GM18520 (cell line): ENCODE data around the gene AADACL4.

Experiments
- ATAC-seq: cut with Tn5 transposase; IDR thresholded peaks from one replicate; pipeline ENCODE4 v1.9.1; 2021; ENCODE audit not compliant: unreplicated experiment

AADACL4 gene

DNA sequence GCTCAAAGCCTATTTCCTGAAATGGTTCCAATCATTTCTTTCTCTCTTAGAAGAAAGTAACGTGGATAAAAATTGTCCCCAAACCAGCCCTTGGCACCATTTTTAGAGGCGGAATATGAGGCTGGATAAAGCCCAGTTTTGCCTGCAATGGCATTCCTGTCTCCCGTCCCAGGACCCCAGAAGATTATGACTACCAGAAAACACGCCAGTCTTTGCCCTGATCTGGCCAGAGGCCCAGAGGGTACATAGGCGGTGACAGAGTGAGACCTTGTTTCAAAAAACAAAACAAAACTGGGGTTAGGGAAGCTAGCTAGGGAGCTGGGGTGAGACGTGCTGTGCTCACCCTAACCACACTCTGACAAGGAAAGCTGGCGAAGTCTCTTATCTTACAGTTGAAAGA lies at the start of gene AADACL4:
TSS of gene AADACL4 (plus strand) at position 301 of the 400 bp plus-strand sequence. CDS start 462 bp downstream, outside the sequence.
- ATAC-seq: no peak

DNA sequence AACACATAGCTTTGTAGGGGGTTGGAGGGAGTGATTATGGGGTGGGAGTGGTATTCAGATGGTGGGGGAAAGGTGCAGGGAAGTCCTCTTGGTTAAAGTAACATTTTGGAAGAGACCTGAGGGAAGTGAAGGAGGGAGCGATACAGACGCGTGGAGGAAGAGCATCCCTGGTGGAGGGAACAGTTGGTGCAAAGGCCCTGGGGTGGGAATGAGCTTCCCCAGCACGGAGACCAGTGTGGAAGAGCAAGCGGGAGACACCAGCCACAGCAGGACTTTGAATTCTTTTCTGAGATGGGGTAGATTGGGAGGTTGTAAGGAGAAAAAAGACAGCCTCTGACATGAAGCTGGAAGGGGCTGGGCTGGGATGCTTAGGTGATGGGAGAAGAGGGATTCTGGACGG lies 49.4 kb upstream of the AADACL4 start:
- no peak for ATAC-seq

- ATAC-seq: no peak
These were observed 48.7 kb upstream of the AADACL4 start for GRCh38 chr1:12594966-12595756.

DNA sequence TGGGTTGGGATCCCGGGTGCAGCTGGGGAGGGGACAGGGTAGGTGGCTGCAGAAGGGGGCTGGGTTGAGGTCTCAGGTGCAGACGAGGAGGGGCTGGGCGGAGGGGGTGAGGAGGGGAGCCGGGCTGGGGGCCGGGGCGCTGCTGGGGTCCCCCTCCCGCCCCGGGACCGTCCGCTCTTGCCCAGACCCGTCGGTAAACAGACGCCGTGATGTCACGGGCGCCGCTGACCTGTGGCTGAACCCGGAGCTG lies 48.2 kb upstream of the AADACL4 start:
- ATAC-seq: no peak

- ATAC-seq: peak; percentile 70
These were observed 47.7 kb upstream of the AADACL4 start for GRCh38 chr1:12596007-12596821.

GRCh38 chr1:12597792-12598191 lies 46.1 kb upstream of the AADACL4 start:
- ATAC-seq: no peak

DNA sequence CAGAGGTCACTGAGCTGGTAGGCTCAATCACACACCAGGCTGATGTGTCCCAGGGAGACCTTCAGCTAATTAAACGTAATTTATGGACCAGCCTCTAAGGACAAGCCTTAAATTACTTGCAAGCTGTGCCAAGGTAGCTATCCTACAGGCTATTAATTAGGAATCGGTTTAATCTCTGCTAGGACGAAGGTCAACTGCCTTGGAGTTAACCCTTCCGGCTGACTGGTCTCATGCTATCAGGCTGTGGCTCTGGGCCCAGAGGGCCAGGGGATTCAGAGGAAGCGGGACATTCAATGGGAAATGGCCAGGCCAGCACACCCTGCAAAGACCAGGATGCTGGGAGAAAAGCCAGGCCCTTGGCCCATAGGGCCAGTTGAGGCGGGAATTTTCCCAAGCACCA lies 44.9 kb upstream of the AADACL4 start:
- ATAC-seq: no peak

GRCh38 chr1:12599657-12600056 lies 44.2 kb upstream of the AADACL4 start:
- ATAC-seq: no peak

DNA sequence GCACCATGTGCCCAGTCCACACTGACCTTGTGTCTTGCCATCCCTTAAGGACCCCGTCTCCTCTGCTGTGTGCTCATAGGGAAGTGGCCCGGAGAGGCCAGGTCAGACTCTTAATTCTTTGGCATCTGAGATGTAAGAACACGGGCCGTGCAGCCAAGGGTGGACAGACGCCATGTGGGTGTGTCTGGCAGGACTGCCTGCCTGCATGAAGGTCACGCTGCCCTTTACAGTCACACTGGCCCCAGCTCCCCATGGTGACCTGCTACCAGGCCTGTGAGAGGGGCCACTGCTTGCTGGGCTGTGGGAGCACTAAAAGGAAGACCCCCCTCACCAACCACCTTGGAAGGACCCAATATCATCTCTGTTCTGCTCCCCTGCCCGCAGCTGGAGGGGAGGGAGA lies 43.5 kb upstream of the AADACL4 start:
- no peak for ATAC-seq

DNA sequence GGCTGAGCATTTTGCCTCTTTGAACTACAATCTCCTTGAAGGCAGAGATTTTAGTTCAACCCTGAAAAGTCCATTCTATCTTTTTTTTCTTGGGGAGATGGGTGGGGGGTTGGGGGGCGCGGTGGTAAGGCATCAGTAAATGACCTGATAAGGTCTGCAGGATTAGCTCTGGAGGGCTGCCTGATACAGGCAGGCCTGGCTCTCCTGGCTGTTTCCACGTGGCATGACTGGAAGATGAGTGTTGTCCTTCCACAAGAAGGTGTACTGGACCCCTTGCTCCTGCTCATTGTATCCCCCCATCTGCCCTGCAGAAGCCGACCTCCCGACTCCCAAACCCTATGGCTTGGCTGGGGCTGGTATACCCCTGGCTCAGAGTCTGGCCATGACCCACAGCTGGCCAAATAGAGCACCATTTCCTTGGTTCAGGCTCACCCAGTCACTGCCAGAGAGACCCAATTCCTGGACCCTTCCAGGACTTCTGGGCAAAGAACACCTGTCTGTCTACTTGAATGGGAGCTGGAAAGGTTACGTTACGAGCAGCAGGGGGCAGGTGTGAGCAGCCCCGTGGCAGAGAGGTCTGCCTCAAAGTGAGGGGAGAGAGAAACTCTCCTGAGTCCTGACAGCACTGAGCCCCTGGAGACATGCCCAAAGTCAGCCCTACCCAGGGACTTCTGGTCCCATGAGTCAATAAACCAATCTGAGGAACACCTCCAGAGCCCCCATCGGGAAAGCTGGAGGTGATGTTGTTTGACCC lies 42.8 kb upstream of the AADACL4 start:
- no peak for ATAC-seq

- no peak for ATAC-seq
These were observed 41.9 kb upstream of the AADACL4 start for GRCh38 chr1:12601700-12602658.

GRCh38 chr1:12602659-12603024 lies 41.2 kb upstream of the AADACL4 start:
- ATAC-seq: no peak

DNA sequence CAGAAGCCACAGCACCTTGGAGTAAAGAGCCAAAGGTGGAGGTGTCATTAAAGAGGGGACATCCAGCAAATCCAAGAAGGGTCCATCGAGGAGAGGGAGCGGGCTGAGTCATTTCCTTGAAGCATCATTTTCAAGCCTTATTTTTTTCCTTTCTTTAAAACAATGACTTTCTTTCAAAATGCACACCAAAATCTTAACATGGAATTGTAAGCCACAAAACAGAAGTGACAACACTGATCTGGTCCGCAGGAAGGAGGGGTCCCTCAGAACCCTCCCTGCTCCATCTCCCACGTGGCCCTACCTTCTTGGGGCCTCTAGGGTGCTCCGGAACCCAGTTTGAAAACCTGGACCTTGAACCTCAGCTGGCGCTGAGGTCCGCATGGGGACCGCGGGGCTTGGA lies 40.7 kb upstream of the AADACL4 start:
- no peak for ATAC-seq

DNA sequence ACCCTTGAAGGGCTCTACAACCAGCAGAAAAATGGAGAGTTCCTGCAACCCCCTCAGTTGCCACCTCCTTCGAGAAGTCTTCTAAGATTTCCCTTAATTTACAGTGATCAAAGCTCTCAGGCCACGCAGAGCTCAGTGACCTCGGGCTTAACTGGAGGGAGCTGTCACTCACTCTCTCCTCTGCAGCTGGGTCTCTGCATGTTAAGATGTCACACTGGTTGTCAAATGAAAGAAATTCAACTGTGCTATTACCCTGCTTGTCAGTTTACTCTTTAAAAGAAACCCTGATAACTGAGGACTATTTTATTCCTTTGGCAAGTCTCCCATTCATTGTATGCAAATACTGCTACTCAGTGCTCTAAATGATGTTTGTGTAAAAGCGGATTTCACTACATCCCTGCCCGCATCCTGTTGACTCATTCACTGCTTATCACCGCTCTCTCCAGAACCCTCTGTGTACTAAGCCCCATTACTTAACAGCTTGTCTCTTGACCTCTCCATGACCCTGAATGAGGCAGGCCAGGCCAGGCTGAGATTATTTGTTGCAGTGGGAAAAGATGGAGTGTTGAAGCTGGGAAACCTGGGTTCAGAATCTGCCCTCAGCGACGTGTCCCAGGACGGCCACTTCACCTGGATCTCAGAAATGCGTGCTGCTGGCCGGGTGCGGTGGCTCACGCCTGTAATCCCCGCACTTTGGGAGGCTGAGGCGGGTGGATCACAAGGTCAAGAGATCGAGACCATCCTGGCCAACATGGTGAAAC lies 39.6 kb upstream of the AADACL4 start:
- no peak for ATAC-seq

- ATAC-seq: no peak
These were observed 38.9 kb upstream of the AADACL4 start for GRCh38 chr1:12604986-12605385.

GRCh38 chr1:12607263-12607662 lies 36.6 kb upstream of the AADACL4 start:
- no peak for ATAC-seq

DNA sequence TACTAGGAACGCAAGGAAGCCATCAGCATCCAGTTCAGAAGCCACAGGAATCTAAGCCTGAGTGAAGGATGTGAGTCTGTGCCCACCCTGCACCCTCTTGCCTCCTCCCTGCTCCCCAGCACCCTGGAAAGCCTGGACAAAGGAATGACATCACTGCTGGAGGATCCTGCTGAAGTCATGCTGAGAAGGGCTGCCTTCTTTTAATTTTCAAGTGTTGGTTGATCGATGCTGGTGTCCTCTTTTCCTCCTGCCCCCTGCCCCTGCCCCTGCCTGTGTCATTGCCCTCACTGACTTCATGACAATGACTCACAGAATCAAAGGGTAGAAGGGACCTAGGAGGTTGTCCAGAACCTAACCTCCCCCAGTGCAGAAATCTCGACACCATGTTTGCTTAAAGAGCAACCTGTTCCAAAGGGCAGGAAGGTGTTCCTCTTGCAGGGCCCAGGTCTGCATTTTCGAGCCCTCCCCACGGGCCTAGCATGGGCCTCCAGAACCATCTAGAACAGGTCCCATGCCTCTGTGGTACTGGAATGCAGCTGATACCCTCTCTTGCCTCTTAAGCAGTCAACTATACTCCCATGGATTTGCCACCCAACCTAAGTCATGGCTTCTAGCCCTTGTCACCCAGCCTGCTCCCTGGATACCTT lies 35.5 kb upstream of the AADACL4 start:
- ATAC-seq: no peak

DNA sequence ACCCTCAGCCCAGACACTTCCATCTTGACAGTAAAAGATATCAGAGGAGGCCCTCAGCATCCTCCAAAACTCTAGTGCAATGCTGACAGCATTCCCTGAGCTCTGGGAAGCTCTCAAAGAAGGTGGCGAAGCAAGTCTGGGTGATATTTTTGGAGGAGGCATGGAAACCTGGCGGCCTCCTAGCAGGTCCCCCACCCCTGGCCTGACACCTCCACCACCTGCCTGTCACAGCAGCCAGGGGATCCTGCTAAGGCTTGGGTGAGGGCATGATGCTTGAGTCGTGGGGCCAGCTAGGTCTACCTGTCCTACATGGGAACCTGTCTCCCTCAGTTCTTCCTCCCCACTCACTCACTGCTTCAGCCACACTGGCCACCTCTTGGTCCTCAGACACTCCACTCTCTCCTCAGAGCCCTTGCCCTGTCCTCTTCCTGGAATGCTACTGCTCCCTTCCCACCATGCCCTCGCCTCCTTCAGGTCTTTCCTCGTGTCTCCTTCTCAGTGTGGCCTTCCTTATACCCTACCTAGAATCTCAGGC lies 34.3 kb upstream of the AADACL4 start:
- ATAC-seq: no peak

GRCh38 chr1:12610305-12610935 lies 33.5 kb upstream of the AADACL4 start:
- ATAC-seq: no peak
